Activated naive CD8-positive, alpha-beta T cell treated with anti-CD3 and anti-CD28 coated beads, Interleukin-2, amount 50 U/mL, for 24 hours (primary cell): Measurements from ENCODE around the gene PPA1.
A peak's percentile ranks its signal among the peaks of the same experiment; 100 is the strongest.

ENCODE experiments used
- ATAC-seq: fragments of 150-1000 bp; cut with Tn5 transposase; one replicate; pipeline ENCODE4 v1.10.0; 2021
- DNase-seq: peaks from one replicate; pipeline ENCODE4 v3.0.0; 2021
- H3K27ac Mint-ChIP-seq: one replicate; pipeline ENCODE4 v1.8.0; 2021; ENCODE audit warnings: mild to moderate bottlenecking, mixed read lengths
- H3K27me3 Mint-ChIP-seq: one replicate; pipeline ENCODE4 v1.8.0; 2021; ENCODE audit warnings: mixed read lengths
- H3K36me3 Mint-ChIP-seq: one replicate; pipeline ENCODE4 v1.8.0; 2021; ENCODE audit warnings: low read depth, mixed read lengths
- H3K4me1 Mint-ChIP-seq: one replicate; pipeline ENCODE4 v1.8.0; 2021; ENCODE audit warnings: mixed read lengths
- H3K4me3 Mint-ChIP-seq: one replicate; pipeline ENCODE4 v1.8.0; 2021; ENCODE audit warnings: mild to moderate bottlenecking, moderate library complexity, mixed read lengths
- H3K9me3 Mint-ChIP-seq: one replicate; pipeline ENCODE4 v1.8.0; 2021; ENCODE audit warnings: mixed read lengths

Gene PPA1

DNA sequence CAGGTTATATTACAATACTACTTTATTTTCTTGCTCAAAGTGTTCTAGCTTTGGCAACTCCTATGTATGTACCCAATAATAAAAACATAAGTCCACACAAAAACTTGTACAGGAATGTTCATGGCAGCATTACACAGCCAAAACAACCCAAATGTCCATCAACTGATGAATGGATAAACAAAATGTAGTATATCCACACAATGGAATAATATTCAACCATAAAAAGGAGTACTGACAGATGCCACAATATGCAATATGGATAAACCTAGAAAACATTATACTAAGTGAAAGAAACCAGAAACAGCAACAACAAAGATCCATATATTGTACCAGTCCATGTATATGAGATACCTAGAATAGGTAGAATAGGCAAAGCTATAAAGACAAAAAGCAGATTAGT, 21.0 kb downstream of the PPA1 start:
- H3K27ac Mint-ChIP-seq = no peak overlapping the region
- peaks cover 50% of the 10 kb centered on the region for H3K36me3 Mint-ChIP-seq
- no peaks in the 10 kb centered on the region for H3K4me1 Mint-ChIP-seq
- no peaks in the 10 kb centered on the region for H3K27me3 Mint-ChIP-seq
- DNase-seq (no peak), ATAC-seq (no peak)
- H3K9me3 Mint-ChIP-seq = no peaks in the 10 kb centered on the region
- no peak overlapping the region for H3K4me3 Mint-ChIP-seq

GRCh38 chr10:70206762-70207161, 26.5 kb downstream of the PPA1 start:
- Mint-ChIP-seq H3K27me3 (no peaks in the 10 kb centered on the region), H3K4me1 (no peaks in the 10 kb centered on the region), H3K36me3 (peaks cover 54% of the 10 kb centered on the region), H3K27ac (no peak overlapping the region), H3K4me3 (no peak overlapping the region), H3K9me3 (no peaks in the 10 kb centered on the region)
- no peak for DNase-seq
- no peak for ATAC-seq

DNA sequence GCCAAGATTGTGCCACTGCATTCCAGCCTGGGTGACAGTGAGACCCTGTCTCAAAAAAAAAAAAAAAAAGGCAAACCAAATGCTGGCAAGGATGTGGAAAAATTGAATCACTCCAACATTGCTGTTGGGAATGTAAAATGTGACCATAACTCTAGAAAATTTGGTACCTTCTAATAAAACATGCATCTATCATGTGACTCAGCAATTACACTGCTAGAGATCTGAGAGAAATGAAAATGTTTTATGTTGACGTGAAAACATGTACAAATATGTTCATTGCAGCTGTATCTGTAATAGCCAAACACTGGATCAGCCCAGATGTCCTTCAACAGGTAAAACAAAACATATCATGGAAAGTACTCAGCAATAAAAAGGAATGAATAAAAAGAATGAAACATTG, 32.1 kb downstream of the PPA1 start:
- Mint-ChIP-seq H3K27me3 (no peaks in the 10 kb centered on the region), H3K36me3 (peaks cover 59% of the 10 kb centered on the region), H3K27ac (peak overlapping the region; percentile 11), H3K4me3 (no peak overlapping the region), H3K9me3 (no peaks in the 10 kb centered on the region), H3K4me1 (peaks cover 29% of the 10 kb centered on the region)
- ATAC-seq = no peak
- DNase-seq = no peak

- ATAC-seq = no peak
- no peak for DNase-seq
- H3K9me3 Mint-ChIP-seq = no peaks in the 10 kb centered on the region
- H3K4me3 Mint-ChIP-seq = no peak overlapping the region
- no peak overlapping the region for H3K27ac Mint-ChIP-seq
- H3K36me3 Mint-ChIP-seq = peaks cover 47% of the 10 kb centered on the region
- H3K27me3 Mint-ChIP-seq = no peaks in the 10 kb centered on the region
- peaks cover 29% of the 10 kb centered on the region for H3K4me1 Mint-ChIP-seq
Measured at GRCh38 chr10:70198696-70199466, 34.3 kb downstream of the PPA1 start.

DNA sequence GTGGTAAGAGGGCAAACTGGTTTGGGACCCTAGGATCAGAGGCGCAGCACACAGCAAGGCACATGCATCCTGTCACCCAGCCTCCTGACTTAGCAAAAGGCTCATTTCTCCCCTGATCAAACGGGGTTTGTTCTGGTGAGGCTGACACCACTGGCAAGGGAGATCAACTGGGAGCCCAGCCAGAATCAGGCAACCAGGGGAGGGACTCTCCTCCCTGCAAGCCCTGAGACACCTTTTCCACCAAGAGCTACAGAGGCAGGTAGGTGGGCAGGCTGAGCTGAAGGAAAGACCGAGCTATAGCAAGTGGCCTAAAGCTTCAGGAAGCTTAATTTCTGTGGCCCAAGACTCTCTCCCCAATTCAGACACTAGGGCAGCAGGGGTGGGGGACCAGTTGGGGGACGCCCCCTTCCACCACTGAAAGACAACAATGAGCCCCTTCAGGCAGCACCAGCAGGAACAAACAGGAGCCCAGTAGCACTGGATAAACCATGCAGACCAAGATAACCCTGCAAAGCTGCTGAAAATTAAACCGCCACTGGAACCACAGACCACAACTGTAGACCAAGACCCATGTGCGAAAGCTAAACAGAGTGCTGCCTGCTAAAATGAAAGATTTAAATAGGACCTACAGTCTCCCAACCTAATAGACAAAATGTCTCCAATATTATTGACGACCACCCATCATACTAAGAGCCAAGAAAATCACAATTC, 35.8 kb downstream of the PPA1 start:
- Mint-ChIP-seq H3K27me3 (no peaks in the 10 kb centered on the region), H3K36me3 (peaks cover 40% of the 10 kb centered on the region), H3K4me3 (no peak overlapping the region), H3K9me3 (no peaks in the 10 kb centered on the region), H3K4me1 (peaks cover 29% of the 10 kb centered on the region), H3K27ac (peak overlapping the region; percentile 36)
- DNase-seq (no peak), ATAC-seq (peak; percentile 53)

DNA sequence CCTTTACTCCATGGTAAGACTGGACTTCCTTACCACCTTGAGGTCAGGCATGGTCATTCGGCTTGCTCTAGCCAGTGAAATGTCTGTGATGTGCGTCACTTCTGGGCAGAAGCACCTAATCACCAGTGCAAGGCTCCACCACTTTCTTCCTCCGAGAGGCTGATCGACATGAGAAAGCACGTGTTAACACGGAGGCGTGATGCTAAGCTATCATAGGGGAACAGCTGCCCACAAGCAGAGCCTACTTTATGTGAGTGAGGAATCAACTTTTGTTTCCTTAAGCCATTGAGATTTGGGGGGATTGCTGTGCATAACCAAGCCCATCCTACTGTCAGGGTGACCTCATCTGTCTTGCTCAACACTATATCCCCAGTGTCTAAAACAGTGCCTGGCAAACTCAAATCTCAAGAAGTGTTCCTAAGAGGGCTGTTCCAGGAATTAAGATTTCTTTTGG, 39.8 kb downstream of the PPA1 start:
- H3K4me1 Mint-ChIP-seq = peaks cover 13% of the 10 kb centered on the region
- no peaks in the 10 kb centered on the region for H3K27me3 Mint-ChIP-seq
- DNase-seq (no peak), ATAC-seq (no peak)
- no peak overlapping the region for H3K4me3 Mint-ChIP-seq
- no peak overlapping the region for H3K27ac Mint-ChIP-seq
- no peaks in the 10 kb centered on the region for H3K9me3 Mint-ChIP-seq
- H3K36me3 Mint-ChIP-seq = peaks cover 12% of the 10 kb centered on the region

GRCh38 chr10:70192326-70192968, 40.8 kb downstream of the PPA1 start:
- Mint-ChIP-seq H3K9me3 (no peaks in the 10 kb centered on the region), H3K4me3 (no peak overlapping the region), H3K27me3 (no peaks in the 10 kb centered on the region), H3K27ac (no peak overlapping the region), H3K4me1 (peaks cover 7% of the 10 kb centered on the region), H3K36me3 (peaks cover 4% of the 10 kb centered on the region)
- DNase-seq (no peak), ATAC-seq (no peak)

DNA sequence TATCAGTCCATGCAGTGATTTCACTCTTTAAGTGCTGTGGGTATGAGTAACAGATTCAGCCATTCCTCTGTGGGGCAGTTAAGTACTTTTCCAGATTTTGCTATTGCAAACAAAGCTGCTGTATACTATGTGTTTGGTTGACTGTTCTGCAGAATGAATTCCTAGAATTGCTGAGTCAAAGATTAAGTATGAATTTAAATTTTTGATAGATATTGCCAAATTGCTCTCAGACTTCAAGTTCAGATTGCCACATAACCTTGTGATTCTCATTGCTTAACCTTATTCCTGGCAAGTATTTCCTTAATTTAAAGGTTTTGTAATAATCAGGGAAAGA, 41.3 kb downstream of the PPA1 start:
- Mint-ChIP-seq H3K36me3 (peaks cover 2% of the 10 kb centered on the region), H3K27me3 (no peaks in the 10 kb centered on the region), H3K4me1 (peaks cover 2% of the 10 kb centered on the region), H3K9me3 (no peaks in the 10 kb centered on the region), H3K4me3 (no peak overlapping the region), H3K27ac (no peak overlapping the region)
- no peak for ATAC-seq
- DNase-seq = no peak

DNA sequence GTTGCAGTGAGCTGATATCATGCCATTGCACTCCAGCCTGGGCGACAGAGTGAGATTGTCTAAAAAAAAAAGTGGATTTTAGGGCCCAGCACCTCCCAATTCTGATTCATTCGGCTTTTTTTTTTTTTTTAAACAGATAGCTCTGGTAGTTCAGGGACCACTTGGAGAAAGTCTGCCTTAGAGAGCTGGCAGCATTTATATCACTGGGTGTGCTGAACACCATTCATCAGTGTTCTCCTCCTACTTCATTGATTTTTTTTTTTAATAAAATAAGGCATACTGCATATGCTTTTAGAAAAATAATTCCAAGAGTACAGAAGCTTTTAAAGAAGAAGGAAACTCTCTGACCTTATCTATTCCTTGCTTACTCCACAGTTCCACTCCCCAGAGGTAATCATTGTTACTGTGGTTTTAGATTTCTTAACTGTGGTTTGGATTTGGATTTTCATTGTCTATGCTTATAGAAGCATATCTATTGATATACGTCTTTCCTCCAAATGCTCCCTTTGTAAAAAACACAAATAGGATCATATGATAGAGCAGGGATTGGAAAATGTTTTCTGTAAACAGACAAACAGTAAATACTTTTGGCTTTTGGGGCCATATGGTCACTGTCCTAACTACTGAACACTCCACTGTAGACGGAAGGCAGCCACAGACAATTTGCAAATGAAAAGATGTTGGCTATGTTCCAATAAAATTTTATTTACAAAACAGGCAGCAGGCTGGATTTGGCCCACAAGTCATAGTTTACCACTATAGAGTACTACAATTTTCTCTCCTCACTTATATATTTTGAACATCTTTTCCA, 41.9 kb downstream of the PPA1 start:
- no peak overlapping the region for H3K4me3 Mint-ChIP-seq
- no peaks in the 10 kb centered on the region for H3K27me3 Mint-ChIP-seq
- no peak overlapping the region for H3K27ac Mint-ChIP-seq
- no peak for DNase-seq
- H3K4me1 Mint-ChIP-seq = no peaks in the 10 kb centered on the region
- no peak for ATAC-seq
- no peaks in the 10 kb centered on the region for H3K36me3 Mint-ChIP-seq
- H3K9me3 Mint-ChIP-seq = no peaks in the 10 kb centered on the region

- H3K36me3 Mint-ChIP-seq = no peaks in the 10 kb centered on the region
- H3K4me3 Mint-ChIP-seq = no peak overlapping the region
- DNase-seq (no peak), ATAC-seq (no peak)
- no peaks in the 10 kb centered on the region for H3K27me3 Mint-ChIP-seq
- no peak overlapping the region for H3K27ac Mint-ChIP-seq
- no peaks in the 10 kb centered on the region for H3K4me1 Mint-ChIP-seq
- H3K9me3 Mint-ChIP-seq = no peaks in the 10 kb centered on the region
Measured at GRCh38 chr10:70190581-70190980, 42.6 kb downstream of the PPA1 start.

GRCh38 chr10:70190102-70190501, 43.1 kb downstream of the PPA1 start:
- Mint-ChIP-seq H3K9me3 (no peaks in the 10 kb centered on the region), H3K27me3 (no peaks in the 10 kb centered on the region), H3K4me1 (no peaks in the 10 kb centered on the region), H3K27ac (no peak overlapping the region), H3K4me3 (no peak overlapping the region), H3K36me3 (no peaks in the 10 kb centered on the region)
- DNase-seq (no peak), ATAC-seq (no peak)

- Mint-ChIP-seq H3K9me3 (no peaks in the 10 kb centered on the region), H3K36me3 (no peaks in the 10 kb centered on the region), H3K27ac (no peak overlapping the region), H3K27me3 (no peaks in the 10 kb centered on the region), H3K4me3 (no peak overlapping the region), H3K4me1 (no peaks in the 10 kb centered on the region)
- DNase-seq = no peak
- peak; percentile 35 for ATAC-seq
Measured at GRCh38 chr10:70188768-70189167, 44.5 kb downstream of the PPA1 start.

DNA sequence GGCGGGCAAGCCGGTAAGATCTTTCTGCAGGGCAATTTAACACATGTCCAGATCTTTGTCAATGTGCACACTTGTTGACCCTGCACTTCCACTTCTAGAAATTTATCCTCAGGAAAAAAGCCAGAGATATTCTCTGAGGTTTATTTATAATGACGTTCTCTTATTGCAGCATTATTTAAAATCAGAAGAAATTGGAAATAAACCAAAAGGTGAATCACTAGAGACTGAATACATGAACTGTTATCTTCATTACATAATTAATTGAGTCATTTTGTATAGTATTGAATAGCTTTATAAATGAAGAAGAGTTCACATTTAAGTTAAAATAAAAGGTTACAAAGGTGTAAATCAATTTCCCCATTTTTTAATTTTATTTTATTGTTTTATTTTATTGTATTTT, 46.7 kb downstream of the PPA1 start:
- Mint-ChIP-seq H3K27ac (no peak overlapping the region), H3K9me3 (no peaks in the 10 kb centered on the region), H3K4me1 (no peaks in the 10 kb centered on the region), H3K27me3 (no peaks in the 10 kb centered on the region), H3K36me3 (no peaks in the 10 kb centered on the region), H3K4me3 (no peak overlapping the region)
- ATAC-seq (no peak), DNase-seq (no peak)

DNA sequence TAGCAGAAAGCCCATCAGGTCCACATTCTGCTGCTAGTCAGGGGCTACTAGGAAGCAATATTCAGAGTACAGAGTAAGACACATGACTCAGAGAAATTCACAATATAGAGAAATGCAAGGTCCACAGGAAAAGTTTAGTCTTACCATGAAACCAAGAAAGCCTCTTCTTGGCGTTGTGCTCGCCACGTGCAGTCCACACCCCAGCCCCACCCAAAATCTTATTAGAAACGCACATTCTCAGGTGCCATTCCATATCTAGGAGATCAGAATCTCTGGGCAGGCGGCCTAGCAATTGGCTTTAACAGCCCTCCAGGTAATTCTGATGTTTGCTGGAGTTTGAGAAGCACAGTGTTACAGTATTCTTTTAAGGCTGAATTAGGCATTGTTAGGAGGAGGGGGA, 47.1 kb downstream of the PPA1 start:
- DNase-seq (no peak), ATAC-seq (no peak)
- no peak overlapping the region for H3K4me3 Mint-ChIP-seq
- H3K9me3 Mint-ChIP-seq = no peaks in the 10 kb centered on the region
- no peaks in the 10 kb centered on the region for H3K36me3 Mint-ChIP-seq
- no peaks in the 10 kb centered on the region for H3K27me3 Mint-ChIP-seq
- H3K27ac Mint-ChIP-seq = no peak overlapping the region
- H3K4me1 Mint-ChIP-seq = no peaks in the 10 kb centered on the region
